Mesenchymal stem cell (in vitro differentiated cells and primary cell): ENCODE results near the gene TRIP12.

Experiments used
- DNase-seq: peaks from one replicate; pipeline ENCODE4 v3.0.0-alpha.2; 2013
- H2AFZ ChIP-seq: one replicate; pipeline ENCODE4 v1.6.1; 2013; ENCODE audit warnings: low read depth, mild to moderate bottlenecking, control low read depth, inconsistent platforms, low read length, moderate library complexity
- H2AK5ac ChIP-seq: 2 replicates; pipeline ENCODE4 v1.6.1; 2013; ENCODE audit warnings: low read length, moderate library complexity, mild to moderate bottlenecking, inconsistent platforms; ENCODE audit not compliant: severe bottlenecking
- H2BK120ac ChIP-seq: one replicate; pipeline ENCODE4 v1.6.1; 2013; ENCODE audit warnings: low read depth, mild to moderate bottlenecking, inconsistent platforms, low read length, moderate library complexity
- H2BK12ac ChIP-seq, 2 experiments: one replicate each; pipeline ENCODE4 v1.6.1; 2013; ENCODE audit warnings: inconsistent platforms in 2 of 2, low read length in 2 of 2, mild to moderate bottlenecking in 2 of 2, moderate library complexity in 2 of 2, control low read depth in 1 of 2
- H2BK15ac ChIP-seq: one replicate; pipeline ENCODE4 v1.6.1; 2013; ENCODE audit warnings: mild to moderate bottlenecking, low read depth, inconsistent platforms; ENCODE audit not compliant: poor library complexity, severe bottlenecking
- H2BK5ac ChIP-seq: 2 replicates; pipeline ENCODE4 v1.6.1; 2013; ENCODE audit warnings: low read depth, mild to moderate bottlenecking, low read length, control low read depth, inconsistent platforms; ENCODE audit not compliant: poor library complexity, severe bottlenecking
- H3K14ac ChIP-seq, 2 experiments: one replicate each; pipeline ENCODE4 v1.6.1; 2013; ENCODE audit warnings: inconsistent platforms in 2 of 2, low read length in 2 of 2, control low read depth in 1 of 2, mild to moderate bottlenecking in 1 of 2, moderate library complexity in 1 of 2
- H3K18ac ChIP-seq, 2 experiments: one replicate each; pipeline ENCODE4 v1.6.1; 2013; ENCODE audit warnings: inconsistent platforms in 2 of 2, low read length in 2 of 2, control low read depth in 1 of 2, low read depth in 1 of 2, mild to moderate bottlenecking in 1 of 2
- H3K23ac ChIP-seq, 2 experiments: one replicate each; pipeline ENCODE4 v1.6.1; 2013; ENCODE audit warnings: inconsistent platforms in 2 of 2, low read length in 2 of 2, mild to moderate bottlenecking in 2 of 2, moderate library complexity in 2 of 2, control low read depth in 1 of 2
- H3K27ac ChIP-seq: 2 replicates; pipeline ENCODE4 v1.5.1; 2013; ENCODE audit warnings: mild to moderate bottlenecking, moderate library complexity, low read length, control low read depth, inconsistent platforms; ENCODE audit not compliant: poor library complexity, severe bottlenecking
- H3K27me3 ChIP-seq, 2 experiments: 2 replicates each; pipeline versions ENCODE4 v1.6.1 to v1.7.0; 2013; ENCODE audit warnings: low read length in 2 of 2, mild to moderate bottlenecking in 2 of 2, moderate library complexity in 2 of 2, control low read depth in 1 of 2, inconsistent platforms in 1 of 2; ENCODE audit not compliant: control insufficient read depth in 1 of 2, insufficient read depth in 1 of 2
- H3K36me3 ChIP-seq, 2 experiments: 2 replicates each; pipeline versions ENCODE4 v1.6.1 to v1.7.0; 2013; ENCODE audit warnings: low read length in 2 of 2, control low read depth in 1 of 2, inconsistent platforms in 1 of 2, low read depth in 1 of 2, mild to moderate bottlenecking in 1 of 2; ENCODE audit not compliant: insufficient read depth in 2 of 2, control insufficient read depth in 1 of 2
- H3K4ac ChIP-seq, 2 experiments: one replicate each; pipeline ENCODE4 v1.6.1; 2013; ENCODE audit warnings: inconsistent platforms in 2 of 2, low read length in 2 of 2, mild to moderate bottlenecking in 2 of 2, moderate library complexity in 2 of 2, control low read depth in 1 of 2, low read depth in 1 of 2
- H3K4me1 ChIP-seq: 2 replicates; pipeline ENCODE4 v1.6.1; 2013; ENCODE audit warnings: low read depth, low read length, control low read depth; ENCODE audit not compliant: control insufficient read depth, insufficient read depth
- H3K4me2 ChIP-seq: 2 replicates; pipeline ENCODE4 v1.6.1; 2013; ENCODE audit warnings: low read length, mild to moderate bottlenecking, inconsistent platforms; ENCODE audit not compliant: poor library complexity, severe bottlenecking
- H3K4me3 ChIP-seq, 2 experiments: 2 replicates each; pipeline versions ENCODE4 v1.5.1 to v1.7.0; 2013; ENCODE audit warnings: low read length in 2 of 2, mild to moderate bottlenecking in 2 of 2, control low read depth in 1 of 2, low read depth in 1 of 2; ENCODE audit not compliant: insufficient read depth in 1 of 2
- H3K79me1 ChIP-seq: replicated peaks from 2 replicates; pipeline ENCODE4 v1.6.1; 2013; ENCODE audit warnings: mild to moderate bottlenecking, control low read depth, low read length, inconsistent platforms; ENCODE audit not compliant: poor library complexity, severe bottlenecking
- H3K9ac ChIP-seq: 2 replicates; pipeline ENCODE4 v1.7.0; 2013; ENCODE audit warnings: mild to moderate bottlenecking, low read length, moderate library complexity
- H3K9me3 ChIP-seq: 2 replicates; pipeline ENCODE4 v1.7.0; 2013; ENCODE audit warnings: mild to moderate bottlenecking, low read length; ENCODE audit not compliant: control insufficient read depth
- H4K8ac ChIP-seq: one replicate; pipeline ENCODE4 v1.6.1; 2013; ENCODE audit warnings: inconsistent platforms, mild to moderate bottlenecking, low read length, moderate library complexity
- H4K91ac ChIP-seq: one replicate; pipeline ENCODE4 v1.6.1; 2013; ENCODE audit warnings: mild to moderate bottlenecking, low read length, inconsistent platforms
- WGBS: methylation state at CpG from one replicate; pipeline ENCODE4 v1.1.7; 2013; ENCODE audit warnings: mixed read lengths; 5-methylcytosine and 5-hydroxymethylcytosine counted together

TRIP12 gene

DNA sequence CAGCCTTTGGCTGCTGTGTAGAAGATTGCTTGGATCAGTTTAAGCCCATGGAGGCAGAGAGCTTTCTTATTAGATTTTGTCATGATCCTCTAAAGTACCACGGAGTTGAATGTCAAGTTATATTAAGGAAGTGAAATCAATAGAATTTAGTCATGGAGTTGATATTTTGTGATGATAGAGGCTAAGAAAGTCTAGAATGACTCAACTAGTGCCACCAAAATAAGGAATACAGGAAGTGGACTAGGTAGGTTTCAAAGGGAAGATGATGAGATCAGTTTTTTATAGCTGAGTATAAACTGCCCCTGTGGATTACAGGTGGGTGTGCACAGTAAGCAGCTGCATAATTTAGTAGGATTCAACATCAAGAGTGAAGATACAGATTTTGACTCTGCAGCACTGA, 25.7 kb upstream of the TRIP12 start:
- no peak overlapping the region for H3K27ac ChIP-seq
- no peak overlapping the region for H2BK5ac ChIP-seq
- H3K9ac ChIP-seq, result no peak overlapping the region
- no peak overlapping the region for H2BK15ac ChIP-seq
- no peaks in the 10 kb centered on the region for H3K9me3 ChIP-seq
- H3K27me3 ChIP-seq, result no peaks in the 10 kb centered on the region
- 98% methylated on average over 1 of the region's 1 CpG for WGBS
- H3K18ac ChIP-seq, result no peak overlapping the region
- H3K4me2 ChIP-seq, result no peak overlapping the region
- no peaks in the 10 kb centered on the region for H3K4me1 ChIP-seq
- no peaks in the 10 kb centered on the region for H3K79me1 ChIP-seq
- H4K91ac ChIP-seq, result no peak overlapping the region
- no peak overlapping the region for H2BK12ac ChIP-seq
- no peak for DNase-seq
- no peak overlapping the region for H3K23ac ChIP-seq
- no peak overlapping the region for H3K14ac ChIP-seq
- no peak overlapping the region for H2AK5ac ChIP-seq
- no peak overlapping the region for H2BK120ac ChIP-seq
- no peak overlapping the region for H3K4me3 ChIP-seq
- H2AFZ ChIP-seq, result no peak overlapping the region
- H4K8ac ChIP-seq, result no peak overlapping the region
- H3K36me3 ChIP-seq, result no peaks in the 10 kb centered on the region
- H3K4ac ChIP-seq, result no peak overlapping the region

DNA sequence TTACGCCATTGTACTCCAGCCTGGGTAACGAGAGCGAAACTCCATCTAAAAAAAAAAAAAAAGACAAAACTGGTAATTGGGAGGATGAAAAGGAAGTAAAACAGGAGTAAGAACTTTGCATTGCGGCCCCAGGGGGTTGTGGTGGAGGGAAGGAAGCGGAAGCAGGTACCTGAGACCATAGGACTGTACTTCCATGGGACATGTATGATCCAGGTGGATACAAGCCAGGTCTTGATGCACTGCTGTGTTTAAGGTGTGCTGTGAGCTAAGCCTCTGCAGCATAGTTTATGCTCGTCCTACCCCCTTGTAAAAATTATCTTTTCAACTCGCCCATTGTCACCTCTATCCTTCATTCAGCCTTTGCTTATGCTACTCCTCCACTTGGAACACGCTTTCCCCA, 24.2 kb upstream of the TRIP12 start:
- Histone ChIP-seq H2BK12ac (no peak overlapping the region), H3K36me3 (no peaks in the 10 kb centered on the region), H3K4ac (no peak overlapping the region), H2AFZ (no peak overlapping the region), H3K9ac (no peak overlapping the region), H2AK5ac (no peak overlapping the region), H3K4me3 (no peak overlapping the region), H2BK5ac (no peak overlapping the region), H2BK15ac (no peak overlapping the region), H3K9me3 (no peaks in the 10 kb centered on the region), H2BK120ac (no peak overlapping the region), H3K79me1 (peaks cover 2% of the 10 kb centered on the region), H3K18ac (no peak overlapping the region), H3K27ac (no peak overlapping the region), H3K23ac (no peak overlapping the region), H4K91ac (no peak overlapping the region), H4K8ac (no peak overlapping the region), H3K14ac (no peak overlapping the region), H3K27me3 (no peaks in the 10 kb centered on the region), H3K4me2 (no peak overlapping the region), H3K4me1 (peaks cover 4% of the 10 kb centered on the region)
- WGBS, result 98% methylated on average over 7 of the region's 8 CpGs
- no peak for DNase-seq

DNA sequence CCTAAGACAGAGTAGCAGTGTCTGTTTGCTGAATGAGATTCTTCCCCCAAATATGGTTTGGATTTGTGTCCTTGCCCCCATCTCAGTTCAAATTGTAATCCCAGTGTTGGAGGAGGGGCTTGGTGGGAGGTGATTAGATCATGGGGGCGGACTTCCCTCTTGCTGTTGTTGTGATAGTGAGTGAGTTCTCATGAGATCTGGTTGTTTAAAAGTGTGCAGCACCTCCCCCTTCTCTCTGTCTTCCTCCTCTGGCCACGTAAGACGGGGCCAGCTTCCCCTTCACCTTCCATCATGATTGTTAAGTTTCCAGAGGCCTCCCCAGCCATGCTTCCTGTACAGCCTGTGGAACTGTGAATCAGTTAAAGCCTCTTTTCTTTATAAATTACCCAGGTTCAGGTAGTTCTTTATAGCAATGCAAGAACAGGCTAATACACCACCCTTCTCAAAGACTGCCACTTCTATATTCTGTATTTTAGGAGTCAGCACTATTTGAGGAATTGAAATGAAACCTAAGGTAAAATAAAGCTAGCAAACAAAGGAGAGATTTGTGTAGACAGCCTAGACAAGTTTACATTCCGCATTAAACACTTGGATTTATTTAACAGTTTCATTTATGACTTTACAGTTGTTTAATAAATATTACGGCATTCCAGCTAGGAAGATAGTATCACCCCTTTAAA, 22.1 kb upstream of the TRIP12 start:
- H3K4me2 ChIP-seq, result no peak overlapping the region
- H4K8ac ChIP-seq, result peak overlapping the region; percentile 38
- no peak overlapping the region for H3K9ac ChIP-seq
- H3K4ac ChIP-seq, result no peak overlapping the region
- H2BK5ac ChIP-seq, result no peak overlapping the region
- no peaks in the 10 kb centered on the region for H3K9me3 ChIP-seq
- peaks cover 10% of the 10 kb centered on the region for H3K79me1 ChIP-seq
- no peak overlapping the region for H4K91ac ChIP-seq
- DNase-seq, result no peak
- H3K18ac ChIP-seq, result peak overlapping the region in 1 of 2 experiments; percentile 43
- H3K36me3 ChIP-seq, result peaks cover 0 to 4% of the 10 kb centered on the region in 2 experiments
- H3K27ac ChIP-seq, result no peak overlapping the region
- H2BK12ac ChIP-seq, result no peak overlapping the region
- no peak overlapping the region for H2AFZ ChIP-seq
- no peak overlapping the region for H3K23ac ChIP-seq
- 50% methylated on average over 2 of the region's 5 CpGs for WGBS
- H2BK120ac ChIP-seq, result no peak overlapping the region
- H3K14ac ChIP-seq, result no peak overlapping the region
- H3K4me3 ChIP-seq, result no peak overlapping the region
- peaks cover 4% of the 10 kb centered on the region for H3K4me1 ChIP-seq
- no peak overlapping the region for H2AK5ac ChIP-seq
- no peaks in the 10 kb centered on the region for H3K27me3 ChIP-seq
- no peak overlapping the region for H2BK15ac ChIP-seq

DNA sequence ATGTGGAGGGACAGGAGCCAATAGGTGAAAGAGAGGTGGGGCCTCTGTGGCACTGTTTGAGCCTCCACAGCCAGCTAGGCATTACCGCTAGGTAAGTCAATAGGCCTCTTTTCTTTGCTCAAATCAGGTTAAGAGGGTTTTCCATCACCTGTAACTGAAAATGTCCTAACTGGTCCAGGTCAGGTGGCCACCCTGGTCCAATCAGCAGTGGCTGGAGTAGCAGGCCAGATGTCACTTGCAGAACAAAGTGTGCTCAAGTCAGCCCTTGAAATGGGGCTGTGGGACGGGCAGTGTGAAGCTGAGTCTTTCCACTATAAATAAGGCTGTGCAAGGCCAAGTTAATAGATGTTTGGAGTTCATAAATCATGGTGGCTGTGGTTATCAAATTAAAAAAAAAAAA, 21.4 kb upstream of the TRIP12 start:
- no peaks in the 10 kb centered on the region for H3K9me3 ChIP-seq
- no peak overlapping the region for H2BK5ac ChIP-seq
- no peak overlapping the region for H2AFZ ChIP-seq
- peaks cover 10% of the 10 kb centered on the region for H3K79me1 ChIP-seq
- no peak overlapping the region for H2BK15ac ChIP-seq
- H3K4me2 ChIP-seq, result no peak overlapping the region
- H3K23ac ChIP-seq, result peak overlapping the region in 1 of 2 experiments; percentile 9
- H3K27me3 ChIP-seq, result no peaks in the 10 kb centered on the region
- H3K4me1 ChIP-seq, result peaks cover 4% of the 10 kb centered on the region
- H3K27ac ChIP-seq, result no peak overlapping the region
- DNase-seq, result no peak
- no peak overlapping the region for H2BK120ac ChIP-seq
- no peak overlapping the region for H2BK12ac ChIP-seq
- H4K91ac ChIP-seq, result no peak overlapping the region
- no peak overlapping the region for H2AK5ac ChIP-seq
- WGBS, result 94% methylated on average over 1 of the region's 2 CpGs
- H3K14ac ChIP-seq, result no peak overlapping the region
- peaks cover 0 to 4% of the 10 kb centered on the region in 2 experiments for H3K36me3 ChIP-seq
- no peak overlapping the region for H3K4ac ChIP-seq
- no peak overlapping the region for H4K8ac ChIP-seq
- no peak overlapping the region for H3K9ac ChIP-seq
- no peak overlapping the region for H3K18ac ChIP-seq
- no peak overlapping the region for H3K4me3 ChIP-seq
